CD4-positive, CD25-positive, alpha-beta regulatory T cell (primary cell): ENCODE data around the gene SNX32. TPM values are rescaled to one million over a fixed set of nuclear protein-coding genes. Genes with fewer than 3 reads are reported as not detected.

Source experiments
- ATAC-seq, 2 donors: fragments of 150-1000 bp; cut with Tn5 transposase; one replicate each; pipeline ENCODE4 v1.10.0; 2021; ENCODE audit warnings: low read depth in 2 of 2, moderate number of reproducible peaks in 2 of 2, moderate library complexity in 1 of 2
- DNase-seq, 3 donors: peaks; one replicate each; pipeline versions ENCODE4 v3.0.0 to v3.0.0-alpha.2; 2012 to 2022; ENCODE audit warnings: mixed read lengths in 1 of 3
- H3K27ac ChIP-seq: one replicate; pipeline ENCODE4 v1.7.0; 2013; ENCODE audit warnings: mild to moderate bottlenecking, low read length; ENCODE audit not compliant: insufficient read depth, poor library complexity, severe bottlenecking
- H3K27me3 ChIP-seq: one replicate; pipeline ENCODE4 v1.7.0; 2013; ENCODE audit warnings: low read length; ENCODE audit not compliant: control insufficient read depth, insufficient read depth
- H3K36me3 ChIP-seq: one replicate; pipeline ENCODE4 v1.7.0; 2013; ENCODE audit warnings: mild to moderate bottlenecking, low read length, moderate library complexity; ENCODE audit not compliant: control insufficient read depth, insufficient read depth
- H3K4me1 ChIP-seq: 2 replicates; pipeline ENCODE4 v1.7.0; 2013; ENCODE audit warnings: mild to moderate bottlenecking, low read length; ENCODE audit not compliant: insufficient read depth, control insufficient read depth, poor library complexity, severe bottlenecking
- H3K4me3 ChIP-seq: one replicate; pipeline ENCODE4 v1.7.0; 2013; ENCODE audit warnings: low read depth, mild to moderate bottlenecking, low read length, moderate library complexity
- H3K9me3 ChIP-seq, 2 experiments: 1 replicate in 1 of 2; 2 replicates in 1 of 2; pipeline ENCODE4 v1.7.0; 2013; ENCODE audit warnings: low read length in 2 of 2, mild to moderate bottlenecking in 1 of 2, moderate library complexity in 1 of 2; ENCODE audit not compliant: control insufficient read depth in 2 of 2
- H3K27ac Mint-ChIP-seq, 3 donors: one replicate each; pipeline ENCODE4 v1.8.0; 2020 to 2022; ENCODE audit warnings: mild to moderate bottlenecking in 3 of 3, mixed read lengths in 3 of 3, moderate library complexity in 2 of 3
- H3K27me3 Mint-ChIP-seq: one replicate; pipeline ENCODE4 v1.8.0; 2022; ENCODE audit warnings: mild to moderate bottlenecking, mixed read lengths
- H3K36me3 Mint-ChIP-seq: one replicate; pipeline ENCODE4 v1.8.0; 2020; ENCODE audit warnings: mixed read lengths
- H3K4me1 Mint-ChIP-seq, 4 donors: one replicate each; pipeline ENCODE4 v1.8.0; 2020 to 2022; ENCODE audit warnings: mixed read lengths in 4 of 4, mild to moderate bottlenecking in 1 of 4
- H3K4me3 Mint-ChIP-seq, 4 donors: one replicate each; pipeline ENCODE4 v1.8.0; 2020 to 2022; ENCODE audit warnings: mild to moderate bottlenecking in 4 of 4, mixed read lengths in 4 of 4, moderate library complexity in 3 of 4
- H3K9me3 Mint-ChIP-seq, 7 donors: one replicate each; pipeline ENCODE4 v1.8.0; 2020 to 2022; ENCODE audit warnings: mixed read lengths in 7 of 7, mild to moderate bottlenecking in 3 of 7, moderate library complexity in 2 of 7
- polyA plus RNA-seq, 4 donors: library from polyadenylated mRNA; unstranded; fragments of 300-500 nt; fragmentation: Illumina TruSeq; gene quantifications; one replicate each; pipeline ENCODE4 v1.2.3, GENCODE V29; 2021
- total RNA-seq: library from RNA; stranded (reverse); gene quantifications from one replicate; pipeline ENCODE4 v1.2.3, GENCODE V29; 2022

Gene SNX32
- total and polyA plus RNA-seq, 5 donors from 2014 or later: 0.32 to 1.3 (median 0.44) TPM

GRCh38 chr11:65814131-65814985 lies 19.4 kb upstream of the SNX32 start:
- no peak for ATAC-seq
- no peak overlapping the region for H3K27ac Mint-ChIP-seq

GRCh38 chr11:65814986-65815565 lies 18.7 kb upstream of the SNX32 start:
- H3K4me1 ChIP-seq: peaks cover 11% of the 10 kb centered on the region
- no peak for ATAC-seq
- no peaks in the 10 kb centered on the region for H3K9me3 ChIP-seq
- peaks cover 13% of the 10 kb centered on the region for H3K27me3 Mint-ChIP-seq
- H3K4me1 Mint-ChIP-seq: peaks cover 0 to 27% (median 4%) of the 10 kb centered on the region in 4 donors
- H3K9me3 Mint-ChIP-seq: no peaks in the 10 kb centered on the region
- no peak for DNase-seq
- no peak overlapping the region for H3K4me3 ChIP-seq
- H3K36me3 ChIP-seq: no peaks in the 10 kb centered on the region
- no peak overlapping the region for H3K27ac ChIP-seq
- no peaks in the 10 kb centered on the region for H3K27me3 ChIP-seq
- H3K27ac Mint-ChIP-seq: no peak overlapping the region
- H3K36me3 Mint-ChIP-seq: no peaks in the 10 kb centered on the region
- no peak overlapping the region for H3K4me3 Mint-ChIP-seq

More at GRCh38 chr11:65814131-65814985, 19.4 kb upstream of the SNX32 start:
- Histone ChIP-seq H3K27ac (no peak overlapping the region), H3K36me3 (no peaks in the 10 kb centered on the region), H3K27me3 (no peaks in the 10 kb centered on the region), H3K4me1 (peaks cover 11% of the 10 kb centered on the region), H3K9me3 (no peaks in the 10 kb centered on the region), H3K4me3 (no peak overlapping the region)
- no peaks in the 10 kb centered on the region for H3K9me3 Mint-ChIP-seq
- H3K4me1 Mint-ChIP-seq: peaks cover 0 to 27% (median 4%) of the 10 kb centered on the region in 4 donors
- H3K27me3 Mint-ChIP-seq: peaks cover 17% of the 10 kb centered on the region
- DNase-seq: no peak
- H3K36me3 Mint-ChIP-seq: no peaks in the 10 kb centered on the region
- H3K4me3 Mint-ChIP-seq: no peak overlapping the region

GRCh38 chr11:65816696-65817095 lies 17.1 kb upstream of the SNX32 start:
- Mint-ChIP-seq H3K9me3 (no peaks in the 10 kb centered on the region), H3K4me3 (peak overlapping the region in 2 of 4 donors; percentile 80 to 81), H3K27ac (no peak overlapping the region), H3K4me1 (peaks cover 0 to 22% (median 4%) of the 10 kb centered on the region in 4 donors), H3K27me3 (peaks cover 14% of the 10 kb centered on the region), H3K36me3 (no peaks in the 10 kb centered on the region)
- Histone ChIP-seq H3K36me3 (no peaks in the 10 kb centered on the region), H3K4me1 (peaks cover 11% of the 10 kb centered on the region), H3K4me3 (no peak overlapping the region), H3K27ac (no peak overlapping the region), H3K9me3 (no peaks in the 10 kb centered on the region), H3K27me3 (no peaks in the 10 kb centered on the region)
- ATAC-seq: no peak
- DNase-seq: no peak

GRCh38 chr11:65817312-65817834 lies 16.4 kb upstream of the SNX32 start:
- Mint-ChIP-seq H3K27me3 (peaks cover 14% of the 10 kb centered on the region), H3K36me3 (no peaks in the 10 kb centered on the region), H3K27ac (peak overlapping the region; percentile 52 to 73 (median 52)), H3K4me3 (peak overlapping the region; percentile 80 to 94 (median 82)), H3K9me3 (no peaks in the 10 kb centered on the region), H3K4me1 (peaks cover 0 to 22% (median 4%) of the 10 kb centered on the region in 4 donors)
- H3K4me3 ChIP-seq: peak overlapping the region; percentile 79
- peaks cover 11% of the 10 kb centered on the region for H3K4me1 ChIP-seq
- ATAC-seq (no peak), DNase-seq (no peak)
- no peaks in the 10 kb centered on the region for H3K36me3 ChIP-seq
- no peaks in the 10 kb centered on the region for H3K9me3 ChIP-seq
- no peaks in the 10 kb centered on the region for H3K27me3 ChIP-seq
- peak overlapping the region; percentile 67 for H3K27ac ChIP-seq

DNA sequence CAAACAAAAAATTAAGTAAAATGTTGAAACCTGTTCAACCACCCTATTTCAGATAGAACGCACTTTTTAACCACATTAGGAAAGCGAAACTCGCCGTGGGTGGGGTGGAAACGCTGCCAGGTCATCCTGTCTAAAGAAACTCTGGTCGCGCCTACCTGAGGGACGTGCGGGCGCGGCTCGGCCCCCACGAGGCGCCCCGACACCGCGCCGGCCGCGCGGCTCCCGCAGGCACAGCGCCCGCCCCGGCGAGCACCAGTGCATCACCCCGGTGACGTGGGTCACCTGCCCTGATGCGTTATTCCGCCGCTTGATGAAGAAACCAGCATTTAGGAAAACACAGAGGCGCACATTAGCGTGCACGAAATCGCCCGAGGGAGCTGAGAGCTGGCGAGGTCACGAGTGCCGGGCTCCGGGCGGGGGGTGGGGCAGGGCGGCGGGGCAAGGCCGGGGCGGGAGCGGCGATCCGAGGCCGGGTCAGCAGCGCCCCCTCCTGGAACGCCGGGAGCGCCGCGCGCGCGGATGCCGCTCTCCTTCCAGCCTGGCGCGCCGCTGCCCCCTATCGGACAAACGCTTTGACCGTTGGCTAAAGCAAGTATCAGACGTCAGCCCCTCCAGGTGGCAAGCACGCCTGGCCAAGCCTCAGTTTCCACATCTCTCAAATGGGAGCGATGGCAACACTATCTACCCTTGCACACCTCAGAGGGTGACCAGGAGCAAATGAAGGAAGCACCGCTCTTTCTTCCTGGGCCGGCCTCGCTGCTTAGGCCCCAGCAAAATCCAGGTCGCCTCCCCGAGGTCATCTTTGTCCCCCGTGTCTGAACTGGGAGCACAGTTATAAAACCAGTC lies 15.7 kb upstream of the SNX32 start:
- DNase-seq (peak; percentile 86 to 89 (median 87)), ATAC-seq (peak; percentile 91 to 93)
- peak overlapping the region; percentile 67 for H3K27ac ChIP-seq
- H3K9me3 Mint-ChIP-seq: no peaks in the 10 kb centered on the region
- H3K4me1 Mint-ChIP-seq: peaks cover 0 to 22% (median 4%) of the 10 kb centered on the region in 4 donors
- H3K27ac Mint-ChIP-seq: peak overlapping the region in 2 of 3 donors; percentile 52 to 73
- peak overlapping the region; percentile 79 for H3K4me3 ChIP-seq
- H3K4me3 Mint-ChIP-seq: peak overlapping the region; percentile 80 to 94 (median 82)
- no peaks in the 10 kb centered on the region for H3K36me3 Mint-ChIP-seq
- H3K27me3 ChIP-seq: no peaks in the 10 kb centered on the region
- H3K27me3 Mint-ChIP-seq: peaks cover 15% of the 10 kb centered on the region
- peaks cover 11% of the 10 kb centered on the region for H3K4me1 ChIP-seq
- H3K36me3 ChIP-seq: no peaks in the 10 kb centered on the region
- no peaks in the 10 kb centered on the region for H3K9me3 ChIP-seq

- Histone ChIP-seq H3K9me3 (no peaks in the 10 kb centered on the region), H3K36me3 (no peaks in the 10 kb centered on the region), H3K4me1 (peaks cover 11% of the 10 kb centered on the region), H3K27ac (no peak overlapping the region), H3K4me3 (no peak overlapping the region), H3K27me3 (no peaks in the 10 kb centered on the region)
- Mint-ChIP-seq H3K27me3 (peaks cover 10% of the 10 kb centered on the region), H3K36me3 (no peaks in the 10 kb centered on the region), H3K9me3 (no peaks in the 10 kb centered on the region), H3K4me3 (no peak overlapping the region), H3K4me1 (peaks cover 0 to 18% (median 4%) of the 10 kb centered on the region in 4 donors), H3K27ac (no peak overlapping the region)
- no peak for DNase-seq
- no peak for ATAC-seq
These were observed 12.7 kb upstream of the SNX32 start for GRCh38 chr11:65821107-65821506.

- Histone ChIP-seq H3K4me1 (no peaks in the 10 kb centered on the region), H3K4me3 (no peak overlapping the region), H3K36me3 (no peaks in the 10 kb centered on the region), H3K9me3 (no peaks in the 10 kb centered on the region), H3K27ac (no peak overlapping the region), H3K27me3 (no peaks in the 10 kb centered on the region)
- Mint-ChIP-seq H3K27ac (no peak overlapping the region), H3K27me3 (peaks cover 17% of the 10 kb centered on the region), H3K4me3 (no peak overlapping the region), H3K36me3 (no peaks in the 10 kb centered on the region), H3K9me3 (no peaks in the 10 kb centered on the region), H3K4me1 (peaks cover 0 to 3% (median 0%) of the 10 kb centered on the region in 4 donors)
- ATAC-seq (no peak), DNase-seq (no peak)
These were observed 10.8 kb upstream of the SNX32 start for GRCh38 chr11:65822776-65823528.
